Astrocyte (in vitro differentiated cells and primary cell): ENCODE data around the gene SHISA2.

Experiments used
- CTCF ChIP-seq: IDR thresholded peaks from 2 replicates; pipeline ENCODE4 v1.5.1; 2011; ENCODE audit warnings: low read depth, mild to moderate bottlenecking, inconsistent platforms, low read length, moderate library complexity; ENCODE audit not compliant: insufficient read depth
- EZH2 ChIP-seq: IDR thresholded peaks from 2 replicates; pipeline ENCODE4 v1.6.1; 2012; ENCODE audit warnings: mild to moderate bottlenecking, low read length, inconsistent platforms; ENCODE audit not compliant: insufficient read depth

GRCh38 chr13:26017196-26017921, 34.5 kb downstream of the SHISA2 start:
- TF ChIP-seq CTCF (no peak), EZH2 (no peak)
